Activated CD4-positive, alpha-beta memory T cell treated with anti-CD3 and anti-CD28 coated beads for 36 hours (primary cell): ENCODE results near the gene NACC1. TPM values are rescaled to one million over a fixed set of nuclear protein-coding genes. Genes with fewer than 3 reads are reported as not detected.

Source experiments
- CTCF ChIA-PET: fragments of 350-600 bp; sonication (Branson Sonifier 250); formaldehyde crosslinking; loops from one replicate; lab custom pipeline; 2021; ENCODE audit warnings: antibody characterized with exemption, inconsistent platforms; lab: Charles Lee
- POLR2A ChIA-PET: fragments of 350-600 bp; sonication (Branson Sonifier 250); formaldehyde crosslinking; loops from one replicate; lab custom pipeline; 2021; ENCODE audit warnings: antibody characterized with exemption; lab: Charles Lee
- DNase-seq: peaks from one replicate; pipeline ENCODE4 v3.0.0-alpha.2; 2020
- H3K27ac Mint-ChIP-seq: one replicate; pipeline ENCODE4 v1.8.0; 2021; ENCODE audit warnings: mixed read lengths
- H3K27me3 Mint-ChIP-seq: one replicate; pipeline ENCODE4 v1.8.0; 2021; ENCODE audit warnings: mixed read lengths
- H3K36me3 Mint-ChIP-seq: one replicate; pipeline ENCODE4 v1.8.0; 2021; ENCODE audit warnings: mixed read lengths
- H3K4me1 Mint-ChIP-seq: one replicate; pipeline ENCODE4 v1.8.0; 2021; ENCODE audit warnings: low read depth, mixed read lengths
- H3K4me3 Mint-ChIP-seq: one replicate; pipeline ENCODE4 v1.8.0; 2021; ENCODE audit warnings: mild to moderate bottlenecking, mixed read lengths
- H3K9me3 Mint-ChIP-seq: one replicate; pipeline ENCODE4 v1.8.0; 2021; ENCODE audit warnings: mixed read lengths
- intact Hi-C: fragments of 100-400 bp; cut with micrococcal nuclease; formaldehyde crosslinking; loops from one replicate; pipeline ENCODE4 v1.15.1; 2023
- total RNA-seq, 2 experiments: library from RNA; stranded (reverse); gene quantifications; one replicate each; pipeline ENCODE4 v1.2.3, GENCODE V29; 2021

The NACC1 gene
- total RNA-seq, 2 experiments from 2014 or later: 89.8 to 90.9 TPM

DNA sequence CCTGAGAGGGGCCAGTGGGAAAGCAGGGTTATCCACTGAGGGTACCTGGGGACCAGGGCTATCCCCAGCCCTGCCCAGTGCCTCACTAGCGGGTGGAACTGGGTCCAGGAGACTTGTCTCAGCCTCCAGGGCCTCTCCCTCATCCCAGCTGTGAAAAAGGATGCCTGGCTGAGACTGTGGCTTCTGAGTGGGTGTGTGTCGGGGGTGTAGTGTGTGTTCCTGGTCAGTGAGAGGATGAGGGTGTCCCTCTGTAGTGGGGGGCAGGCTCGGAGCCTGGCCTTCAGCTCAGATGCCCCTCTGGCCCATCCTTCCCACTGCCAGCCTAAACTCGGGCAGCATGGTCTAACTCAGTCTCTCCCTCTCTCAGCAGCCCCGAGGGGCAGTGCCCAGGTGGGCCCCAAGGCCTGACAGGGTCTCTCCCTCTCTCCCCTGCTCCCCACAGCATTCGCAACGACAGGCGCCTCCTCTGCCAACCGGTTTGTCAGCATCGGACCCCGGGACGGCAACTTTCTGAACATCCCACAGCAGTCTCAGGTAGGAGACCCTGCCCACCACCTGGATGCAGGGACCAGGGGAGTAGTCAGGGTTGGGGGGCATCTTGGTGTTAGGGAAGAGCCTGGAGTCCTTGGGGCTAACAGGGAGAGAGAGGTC lies 28.1 kb upstream of the NACC1 start:
- CTCF ChIA-PET: interaction anchor here (1.1 to 8.1 kb wide), 4 partner anchors 30 to 123 kb away, joined by 5 to 182 read pairs (median 66); partner anchors contain the start of gene DAND5
- H3K4me1 Mint-ChIP-seq: peaks cover 6% of the 10 kb centered on the region
- intact Hi-C loops: loop anchor here (5.0 kb wide), 1 partner anchor 58 kb away; no protein-coding TSS in a partner anchor
- H3K27ac Mint-ChIP-seq: no peak overlapping the region
- POLR2A ChIA-PET: no interaction called here
- H3K27me3 Mint-ChIP-seq: peaks cover 5% of the 10 kb centered on the region
- H3K36me3 Mint-ChIP-seq: no peaks in the 10 kb centered on the region
- DNase-seq: no peak
- H3K9me3 Mint-ChIP-seq: no peaks in the 10 kb centered on the region
- H3K4me3 Mint-ChIP-seq: no peak overlapping the region

DNA sequence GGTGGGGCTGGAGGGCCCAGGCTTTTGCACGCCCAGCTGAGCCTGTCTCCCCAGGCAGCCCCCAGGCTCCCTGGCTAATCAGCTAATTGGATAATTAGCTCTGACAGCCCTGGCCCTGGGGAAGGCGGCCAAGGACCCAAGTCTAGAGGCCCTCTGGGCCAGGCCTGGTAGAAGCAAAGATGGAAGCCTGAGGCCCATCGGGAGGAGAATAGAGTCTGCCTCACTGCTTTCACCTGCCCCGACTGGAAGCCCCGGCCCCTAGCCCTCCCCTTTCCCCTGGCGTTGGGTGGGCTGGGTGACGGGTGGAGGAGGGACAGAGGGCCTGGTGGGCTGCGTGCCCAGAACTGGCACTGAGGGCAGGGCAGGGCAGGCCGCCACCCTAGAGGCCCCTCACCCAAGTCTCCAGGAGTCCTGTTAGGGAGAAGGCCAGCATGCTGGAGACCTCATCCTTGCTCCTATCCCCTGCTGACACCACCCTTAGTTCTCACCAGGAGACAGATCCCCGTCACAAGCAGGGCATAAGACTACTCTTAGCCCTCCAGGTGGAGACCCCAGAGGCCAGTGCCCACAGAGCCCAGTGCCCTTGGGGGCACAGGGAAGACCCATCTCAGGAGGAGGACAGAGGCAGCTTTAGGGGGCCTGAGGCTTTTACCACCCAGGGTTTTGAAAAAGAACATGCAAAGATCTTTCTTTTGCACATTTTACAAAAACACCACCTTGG lies 27.4 kb upstream of the NACC1 start:
- no peaks in the 10 kb centered on the region for H3K36me3 Mint-ChIP-seq
- CTCF ChIA-PET: interaction anchor here (1.1 to 8.1 kb wide), 4 partner anchors 31 to 124 kb away, joined by 5 to 182 read pairs (median 66); partner anchors contain the start of gene DAND5
- intact Hi-C loops: loop anchor here (5.0 kb wide), 1 partner anchor 58 kb away; no protein-coding TSS in a partner anchor
- peaks cover 5% of the 10 kb centered on the region for H3K27me3 Mint-ChIP-seq
- no peak overlapping the region for H3K4me3 Mint-ChIP-seq
- no peak for DNase-seq
- no peak overlapping the region for H3K27ac Mint-ChIP-seq
- no peaks in the 10 kb centered on the region for H3K9me3 Mint-ChIP-seq
- H3K4me1 Mint-ChIP-seq: peaks cover 8% of the 10 kb centered on the region
- POLR2A ChIA-PET: no interaction called here

DNA sequence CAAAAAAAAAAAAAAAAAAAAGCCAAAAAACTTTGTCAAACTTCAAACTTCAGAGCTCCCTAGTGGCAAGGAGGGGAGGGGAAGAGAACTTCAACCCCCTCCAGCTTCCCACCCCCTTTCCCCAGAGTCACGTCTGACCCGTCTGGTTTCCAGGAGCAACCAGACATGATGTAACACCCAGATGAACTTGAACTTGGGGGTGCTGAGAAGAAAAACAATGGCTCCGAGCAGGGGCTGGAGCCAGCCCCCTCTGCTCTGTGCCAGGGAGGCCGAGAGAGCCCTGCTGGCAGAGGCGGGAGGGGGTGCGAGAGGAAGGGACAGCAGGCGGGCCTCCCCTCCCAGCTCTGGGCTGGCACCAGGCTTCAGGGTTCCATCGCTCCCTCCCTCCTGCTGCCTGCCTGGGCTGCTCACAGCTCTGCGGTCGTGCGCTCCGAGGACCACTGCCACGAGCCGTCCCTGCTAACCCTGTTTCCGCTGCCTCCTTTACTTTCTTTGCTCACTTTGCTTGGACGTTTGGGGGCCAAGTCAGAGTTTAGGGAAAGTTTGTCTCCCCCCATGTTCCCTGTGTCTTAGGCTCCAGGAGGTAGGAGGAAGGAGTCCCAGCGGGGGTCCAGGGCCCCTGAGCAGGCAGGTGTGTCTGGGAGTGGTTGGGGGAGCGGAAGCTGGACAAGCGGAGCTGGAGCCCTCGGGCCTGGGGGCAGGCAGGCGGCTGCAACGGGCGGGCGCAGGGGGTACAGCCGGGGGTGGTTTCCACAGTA lies 26.5 kb upstream of the NACC1 start:
- no peaks in the 10 kb centered on the region for H3K36me3 Mint-ChIP-seq
- H3K9me3 Mint-ChIP-seq: no peaks in the 10 kb centered on the region
- peaks cover 14% of the 10 kb centered on the region for H3K4me1 Mint-ChIP-seq
- H3K27ac Mint-ChIP-seq: no peak overlapping the region
- H3K4me3 Mint-ChIP-seq: no peak overlapping the region
- CTCF ChIA-PET: interaction anchor here (3.9 to 8.1 kb wide), 3 partner anchors 32 to 125 kb away, joined by 24 to 182 read pairs (median 107); partner anchors contain the start of gene DAND5
- intact Hi-C loops: loop anchor here (2.0 to 5.0 kb wide), 2 partner anchors 31 to 59 kb away; no protein-coding TSS in a partner anchor
- peaks cover 12% of the 10 kb centered on the region for H3K27me3 Mint-ChIP-seq
- no peak for DNase-seq
- POLR2A ChIA-PET: no interaction called here

DNA sequence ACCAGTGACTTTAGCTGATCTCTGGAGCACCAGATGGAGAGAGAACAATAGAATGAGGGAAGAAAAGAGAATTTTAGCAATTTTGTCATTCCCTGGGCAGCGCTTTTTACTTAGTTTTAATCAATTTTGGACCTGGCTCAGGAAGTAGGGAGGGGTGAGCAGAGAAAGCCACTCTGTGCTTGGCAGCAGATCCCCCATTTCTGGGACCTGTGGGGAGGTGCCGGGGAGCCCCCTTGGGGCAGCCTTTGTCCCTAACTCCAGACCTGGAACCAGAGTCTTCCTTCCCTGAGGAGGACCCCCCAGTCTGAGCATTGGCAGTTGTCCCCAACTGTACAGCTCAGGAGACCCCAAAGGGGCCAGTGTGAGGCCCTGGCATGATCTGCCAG lies 25.9 kb upstream of the NACC1 start:
- ChIA-PET CTCF (interaction anchor here (3.9 to 8.1 kb wide), 3 partner anchors 32 to 125 kb away, joined by 24 to 182 read pairs (median 107); partner anchors contain the start of gene DAND5), POLR2A (no interaction called here)
- Mint-ChIP-seq H3K4me1 (peaks cover 17% of the 10 kb centered on the region), H3K27me3 (peaks cover 15% of the 10 kb centered on the region), H3K9me3 (no peaks in the 10 kb centered on the region), H3K36me3 (no peaks in the 10 kb centered on the region), H3K4me3 (no peak overlapping the region), H3K27ac (no peak overlapping the region)
- no peak for DNase-seq
- intact Hi-C loops: loop anchor here (2.0 to 5.0 kb wide), 2 partner anchors 31 to 60 kb away; no protein-coding TSS in a partner anchor

DNA sequence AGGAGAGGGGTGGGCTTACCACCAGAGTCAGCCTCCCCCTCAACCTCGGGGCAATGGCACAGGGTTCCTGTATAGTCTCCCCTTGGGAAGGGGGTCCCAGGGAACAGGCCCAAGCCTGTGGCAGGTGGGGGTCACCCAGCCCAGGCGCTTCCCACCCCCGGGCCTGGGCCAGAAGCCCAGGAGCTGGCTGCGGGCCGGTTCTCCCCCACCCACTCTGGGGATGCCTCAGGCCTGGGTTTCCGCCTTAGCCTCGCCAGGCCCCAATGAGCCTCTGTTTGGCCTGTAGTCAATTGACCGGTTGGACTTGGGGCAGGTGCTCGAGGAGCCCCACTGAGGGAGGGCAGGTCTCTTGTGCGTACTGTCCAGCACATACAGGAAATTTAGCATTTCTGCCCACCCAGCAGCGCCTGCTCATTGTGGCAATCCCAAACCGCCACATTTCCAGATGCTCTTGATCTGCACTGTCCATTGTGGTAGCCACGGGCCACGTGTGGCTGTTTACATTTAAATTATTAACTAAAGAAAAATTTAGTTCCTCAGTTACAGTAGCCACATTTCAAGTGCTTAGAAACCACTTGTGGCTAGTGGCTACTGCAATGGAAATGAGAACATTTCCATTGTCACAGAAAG lies 25.3 kb upstream of the NACC1 start:
- Mint-ChIP-seq H3K9me3 (no peaks in the 10 kb centered on the region), H3K4me1 (peaks cover 19% of the 10 kb centered on the region), H3K27ac (no peak overlapping the region), H3K36me3 (no peaks in the 10 kb centered on the region), H3K27me3 (peaks cover 17% of the 10 kb centered on the region), H3K4me3 (no peak overlapping the region)
- CTCF ChIA-PET: interaction anchor here (1.0 to 8.1 kb wide), 7 partner anchors 12 to 138 kb away, joined by 3 to 182 read pairs (median 12); partner anchors contain the start of gene DAND5
- no peak for DNase-seq
- POLR2A ChIA-PET: no interaction called here
- intact Hi-C loops: loop anchor here (1.0 to 5.0 kb wide), 3 partner anchors 32 to 114 kb away; no protein-coding TSS in a partner anchor

DNA sequence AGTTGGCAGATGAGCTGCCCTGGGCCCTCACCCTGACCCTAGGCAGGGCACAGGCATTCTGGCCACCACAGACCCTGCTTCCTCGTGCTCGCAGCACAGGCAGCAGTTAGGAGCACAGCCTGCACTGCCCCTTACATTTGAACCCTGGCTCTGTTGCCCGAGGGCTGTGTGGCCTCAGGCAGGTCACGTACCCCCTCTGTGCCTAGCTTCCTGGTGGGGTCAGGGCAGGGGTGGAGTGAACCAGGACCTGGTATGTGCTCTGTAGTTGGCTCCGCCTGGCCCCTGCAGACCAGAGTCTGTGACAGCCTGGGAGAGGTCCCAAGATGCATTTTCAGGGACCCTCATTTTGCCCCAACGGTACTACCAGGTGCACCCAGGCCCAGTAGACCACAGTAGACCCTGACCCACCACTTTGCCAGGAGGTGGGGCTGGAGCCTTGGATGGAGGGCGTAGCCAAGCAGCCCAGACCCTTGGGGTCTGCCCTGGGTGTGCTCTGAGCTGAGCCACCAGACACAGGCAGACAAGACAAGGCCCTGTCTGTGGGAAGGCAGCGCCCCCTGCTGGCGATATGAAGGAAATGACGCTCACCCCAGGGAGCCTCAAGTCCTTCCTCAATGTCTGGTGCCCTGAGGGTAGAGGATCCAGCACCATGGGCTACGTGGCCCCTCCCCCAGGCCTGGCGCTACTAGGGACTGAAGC lies 24.5 kb upstream of the NACC1 start:
- intact Hi-C loops: loop anchor here (1.0 to 5.0 kb wide), 3 partner anchors 33 to 115 kb away; no protein-coding TSS in a partner anchor
- ChIA-PET POLR2A (interaction anchor here (2.0 kb wide), 1 partner anchor 115 kb away, joined by 8 read pairs; no protein-coding TSS in a partner anchor), CTCF (interaction anchor here (0.7 to 8.1 kb wide), 36 partner anchors 9 to 496 kb away, joined by 3 to 182 read pairs (median 5); partner anchors contain the start of genes DAND5 and GCDH)
- H3K4me1 Mint-ChIP-seq: peaks cover 24% of the 10 kb centered on the region
- H3K27ac Mint-ChIP-seq: no peak overlapping the region
- no peaks in the 10 kb centered on the region for H3K9me3 Mint-ChIP-seq
- H3K27me3 Mint-ChIP-seq: peaks cover 20% of the 10 kb centered on the region
- peak; percentile 89 for DNase-seq
- no peaks in the 10 kb centered on the region for H3K36me3 Mint-ChIP-seq
- no peak overlapping the region for H3K4me3 Mint-ChIP-seq

DNA sequence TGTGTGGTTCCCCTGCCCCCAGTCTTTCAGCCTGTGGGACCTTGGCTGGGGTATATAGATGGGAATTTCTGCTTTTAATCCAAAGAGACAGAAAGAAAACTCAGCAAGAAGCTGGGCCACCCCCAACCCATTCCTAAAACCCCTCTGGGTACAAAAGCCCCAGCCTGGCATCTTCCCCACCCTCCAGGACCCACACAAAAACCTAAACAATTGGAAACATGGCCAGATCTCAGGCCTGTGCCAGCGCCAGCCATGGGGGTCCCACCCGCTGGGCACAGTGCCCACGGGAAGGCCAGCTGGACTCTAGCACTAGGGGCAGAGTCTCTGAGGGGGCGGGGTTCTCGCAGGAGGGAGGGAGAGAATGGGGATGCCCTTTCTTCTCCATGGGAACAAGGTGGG lies 24.0 kb upstream of the NACC1 start:
- Mint-ChIP-seq H3K9me3 (no peaks in the 10 kb centered on the region), H3K27me3 (peaks cover 22% of the 10 kb centered on the region), H3K4me1 (peaks cover 28% of the 10 kb centered on the region), H3K36me3 (no peaks in the 10 kb centered on the region), H3K4me3 (no peak overlapping the region), H3K27ac (no peak overlapping the region)
- intact Hi-C loops: loop anchor here (5.0 kb wide), 1 partner anchor 62 kb away; no protein-coding TSS in a partner anchor
- ChIA-PET CTCF (interaction anchor here (0.7 to 8.1 kb wide), 35 partner anchors 9 to 496 kb away, joined by 3 to 182 read pairs (median 5); partner anchors contain the start of genes DAND5 and GCDH), POLR2A (interaction anchor here (0.6 to 2.0 kb wide), 2 partner anchors 116 to 153 kb away, joined by 4 to 8 read pairs; no protein-coding TSS in a partner anchor)
- DNase-seq: no peak

DNA sequence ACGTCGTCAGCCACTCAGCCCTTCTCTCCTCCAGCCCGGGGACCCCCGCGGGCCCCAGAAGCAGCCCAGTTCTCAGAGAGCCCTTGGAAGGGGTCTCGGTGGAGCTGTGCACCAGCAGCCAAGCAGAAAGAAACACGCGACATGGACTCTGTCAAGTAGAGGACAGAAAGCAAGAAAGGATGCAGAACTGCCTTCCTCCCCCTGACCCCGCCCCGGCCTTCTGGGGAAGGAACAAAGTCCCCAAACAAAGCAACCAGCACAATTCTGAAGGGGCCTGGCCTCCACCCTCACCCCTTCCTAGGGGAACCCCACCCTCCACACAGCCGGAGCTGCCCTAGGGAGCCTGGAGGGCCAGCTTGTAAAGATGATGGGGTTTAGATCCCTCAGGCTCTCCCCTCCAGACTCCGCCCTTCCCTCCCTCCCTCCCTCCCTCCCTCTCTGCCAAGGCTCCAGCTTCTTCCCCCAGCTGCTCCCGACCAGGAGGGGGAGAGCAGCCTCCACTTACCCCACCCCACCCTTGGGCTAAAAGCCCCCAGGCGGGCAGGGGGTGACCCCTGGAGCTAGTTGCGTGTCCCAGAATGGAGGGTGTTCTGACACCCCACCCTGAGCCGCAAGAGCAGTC lies 23.2 kb upstream of the NACC1 start:
- POLR2A ChIA-PET: interaction anchor here (2.0 kb wide), 1 partner anchor 117 kb away, joined by 8 read pairs; no protein-coding TSS in a partner anchor
- CTCF ChIA-PET: interaction anchor here (1.0 to 8.1 kb wide), 17 partner anchors 10 to 168 kb away, joined by 3 to 182 read pairs (median 9); partner anchors contain the start of gene DAND5
- intact Hi-C loops: loop anchor here (5.0 kb wide), 1 partner anchor 63 kb away; no protein-coding TSS in a partner anchor
- H3K4me3 Mint-ChIP-seq: no peak overlapping the region
- H3K27ac Mint-ChIP-seq: no peak overlapping the region
- DNase-seq: no peak
- peaks cover 22% of the 10 kb centered on the region for H3K27me3 Mint-ChIP-seq
- no peaks in the 10 kb centered on the region for H3K9me3 Mint-ChIP-seq
- H3K36me3 Mint-ChIP-seq: no peaks in the 10 kb centered on the region
- H3K4me1 Mint-ChIP-seq: peaks cover 33% of the 10 kb centered on the region

DNA sequence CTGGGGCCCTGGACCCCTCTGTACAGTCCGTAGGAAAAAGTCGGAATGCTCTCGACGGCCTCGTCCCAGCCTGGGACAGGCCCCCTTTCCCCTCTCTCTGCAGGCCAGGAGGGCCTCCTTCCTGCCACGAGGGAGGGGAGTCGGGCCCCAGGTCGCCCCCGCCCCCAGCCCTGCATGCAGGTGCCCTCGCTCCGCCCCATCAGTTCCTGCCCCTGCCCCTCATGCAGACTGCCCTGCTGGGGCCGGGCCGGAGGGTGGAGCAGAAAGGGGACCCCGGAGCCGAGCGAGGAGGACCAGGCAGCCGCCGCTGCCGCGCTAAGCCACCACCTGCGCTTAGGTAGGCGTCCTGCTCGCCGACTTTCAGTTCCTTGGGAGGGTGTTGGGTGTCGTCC lies 22.7 kb upstream of the NACC1 start:
- ChIA-PET CTCF (interaction anchor here (1.0 to 8.1 kb wide), 9 partner anchors 9 to 128 kb away, joined by 4 to 182 read pairs (median 18); partner anchors contain the start of gene DAND5), POLR2A (interaction anchor here (1.2 kb wide), 1 partner anchor 118 kb away, joined by 3 read pairs; no protein-coding TSS in a partner anchor)
- peaks cover 4% of the 10 kb centered on the region for H3K36me3 Mint-ChIP-seq
- intact Hi-C loops: no loop called here
- no peak for DNase-seq
- H3K27me3 Mint-ChIP-seq: peaks cover 22% of the 10 kb centered on the region
- no peak overlapping the region for H3K27ac Mint-ChIP-seq
- no peak overlapping the region for H3K4me3 Mint-ChIP-seq
- H3K4me1 Mint-ChIP-seq: peaks cover 38% of the 10 kb centered on the region
- H3K9me3 Mint-ChIP-seq: peaks cover 5% of the 10 kb centered on the region
